ENCODE results near the gene KMT2D. TPM values are rescaled to one million over a fixed set of nuclear protein-coding genes. Genes with fewer than 3 reads are reported as not detected.

The KMT2D gene
- total RNA-seq, 1 donor from 2014 or later: 24.0 TPM

- no peak for DNase-seq (ENCODE audit: low read depth)
These were observed 30.7 kb upstream of the KMT2D start for GRCh38 chr12:49091056-49091835.

GRCh38 chr12:49089821-49090773 lies 29.5 kb upstream of the KMT2D start:
- peak; percentile 20 for TF ChIP-seq CTCF (IDR thresholded peaks at IDR 0.05; ENCODE audit: insufficient read depth, low read length, severe bottlenecking)
- Histone ChIP-seq H3K36me3 (ENCODE audit: control insufficient read depth, insufficient read depth, low read length) (no peaks in the 10 kb centered on the region), H3K4me3 (ENCODE audit: low read depth, low read length) (no peak overlapping the region), H3K27me3 (ENCODE audit: control insufficient read depth, insufficient read depth, low read length) (peaks cover 47% of the 10 kb centered on the region)
- FAIRE-seq (no peak), DNase-seq (ENCODE audit: low read depth) (no peak)

More at GRCh38 chr12:49091056-49091835, 30.7 kb upstream of the KMT2D start:
- Histone ChIP-seq H3K4me3 (ENCODE audit: low read depth, low read length) (no peak overlapping the region), H3K36me3 (ENCODE audit: control insufficient read depth, insufficient read depth, low read length) (no peaks in the 10 kb centered on the region), H3K27me3 (ENCODE audit: control insufficient read depth, insufficient read depth, low read length) (peaks cover 47% of the 10 kb centered on the region)
- no peak for TF ChIP-seq CTCF (IDR thresholded peaks at IDR 0.05; ENCODE audit: insufficient read depth, low read length, severe bottlenecking)
- no peak for FAIRE-seq

- no peak for FAIRE-seq
- TF ChIP-seq CTCF (IDR thresholded peaks at IDR 0.05; ENCODE audit: insufficient read depth, low read length, severe bottlenecking): no peak
- H3K36me3 ChIP-seq (ENCODE audit: control insufficient read depth, insufficient read depth, low read length): no peaks in the 10 kb centered on the region
- H3K27me3 ChIP-seq (ENCODE audit: control insufficient read depth, insufficient read depth, low read length): peaks cover 40% of the 10 kb centered on the region
- DNase-seq (ENCODE audit: low read depth): no peak
- no peak overlapping the region for H3K4me3 ChIP-seq (ENCODE audit: low read depth, low read length)
These were observed 28.3 kb upstream of the KMT2D start for GRCh38 chr12:49088932-49089330.

- H3K4me3 ChIP-seq (ENCODE audit: low read depth, low read length): no peak overlapping the region
- FAIRE-seq (no peak), DNase-seq (ENCODE audit: low read depth) (peak; percentile 93)
- TF ChIP-seq CTCF (IDR thresholded peaks at IDR 0.05; ENCODE audit: insufficient read depth, low read length, severe bottlenecking): peak; percentile 89
- peaks cover 35% of the 10 kb centered on the region for H3K27me3 ChIP-seq (ENCODE audit: control insufficient read depth, insufficient read depth, low read length)
- no peaks in the 10 kb centered on the region for H3K36me3 ChIP-seq (ENCODE audit: control insufficient read depth, insufficient read depth, low read length)
These were observed 27.7 kb upstream of the KMT2D start for GRCh38 chr12:49088150-49088931.

GRCh38 chr12:49086116-49086515 lies 25.5 kb upstream of the KMT2D start:
- TF ChIP-seq CTCF (IDR thresholded peaks at IDR 0.05; ENCODE audit: insufficient read depth, low read length, severe bottlenecking): no peak
- H3K4me3 ChIP-seq (ENCODE audit: low read depth, low read length): no peak overlapping the region
- FAIRE-seq: no peak

More at GRCh38 chr12:49086116-49086515, 25.5 kb upstream of the KMT2D start:
- DNase-seq (ENCODE audit: low read depth): no peak
- Histone ChIP-seq H3K27me3 (ENCODE audit: control insufficient read depth, insufficient read depth, low read length) (peaks cover 17% of the 10 kb centered on the region), H3K36me3 (ENCODE audit: control insufficient read depth, insufficient read depth, low read length) (no peaks in the 10 kb centered on the region)

Measured in bronchial epithelial cell (primary cell).